ENCODE measurements around the gene AGBL1.

DNA sequence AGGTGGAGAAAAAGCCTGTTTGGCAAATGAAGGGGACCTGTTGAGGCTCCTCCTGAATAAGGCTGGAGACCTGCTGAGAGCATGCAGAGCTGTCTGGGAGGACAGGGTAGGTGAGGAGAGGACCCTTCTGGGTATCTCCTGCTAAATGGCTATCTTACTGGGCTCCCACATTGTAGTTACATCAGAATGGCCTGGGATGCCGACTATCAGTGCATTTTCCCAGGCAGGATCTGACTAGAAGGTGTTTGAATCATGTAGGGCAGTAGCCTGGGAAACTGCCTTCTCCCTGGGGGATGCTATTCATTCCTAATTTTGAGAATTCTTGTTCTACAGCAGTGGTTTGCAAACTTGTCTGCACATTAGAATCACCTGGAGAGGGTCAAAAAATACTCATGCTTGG lies 631 bp downstream of the AGBL1 start:
- TF ChIP-seq, protein P1, sequence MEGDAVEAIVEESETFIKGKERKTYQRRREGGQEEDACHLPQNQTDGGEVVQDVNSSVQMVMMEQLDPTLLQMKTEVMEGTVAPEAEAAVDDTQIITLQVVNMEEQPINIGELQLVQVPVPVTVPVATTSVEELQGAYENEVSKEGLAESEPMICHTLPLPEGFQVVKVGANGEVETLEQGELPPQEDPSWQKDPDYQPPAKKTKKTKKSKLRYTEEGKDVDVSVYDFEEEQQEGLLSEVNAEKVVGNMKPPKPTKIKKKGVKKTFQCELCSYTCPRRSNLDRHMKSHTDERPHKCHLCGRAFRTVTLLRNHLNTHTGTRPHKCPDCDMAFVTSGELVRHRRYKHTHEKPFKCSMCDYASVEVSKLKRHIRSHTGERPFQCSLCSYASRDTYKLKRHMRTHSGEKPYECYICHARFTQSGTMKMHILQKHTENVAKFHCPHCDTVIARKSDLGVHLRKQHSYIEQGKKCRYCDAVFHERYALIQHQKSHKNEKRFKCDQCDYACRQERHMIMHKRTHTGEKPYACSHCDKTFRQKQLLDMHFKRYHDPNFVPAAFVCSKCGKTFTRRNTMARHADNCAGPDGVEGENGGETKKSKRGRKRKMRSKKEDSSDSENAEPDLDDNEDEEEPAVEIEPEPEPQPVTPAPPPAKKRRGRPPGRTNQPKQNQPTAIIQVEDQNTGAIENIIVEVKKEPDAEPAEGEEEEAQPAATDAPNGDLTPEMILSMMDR (IDR thresholded peaks at IDR 0.05; ENCODE audit: insufficient read depth, low read length): no peak
- no peak for TF ChIP-seq GABPA (IDR thresholded peaks at IDR 0.05; ENCODE audit: low read depth)

Measured in HL-60 (cell line).